ENCODE data around the gene DCXR. TPM values are rescaled to one million over a fixed set of nuclear protein-coding genes. Genes with fewer than 3 reads are reported as not detected.

Gene DCXR
- total and polyA plus RNA-seq, 2 of the 13 experiments (the other 11 are each of a cell fraction or from before 2014, with no cell fraction given): 287 to 311 TPM

- TF ChIP-seq EHMT2 (IDR thresholded peaks at IDR 0.05; ENCODE audit: borderline replicate concordance, low read depth, low read length) (no peak), ZNF614 (CRISPR knock-in tag; IDR thresholded peaks at IDR 0.05; ENCODE audit: borderline replicate concordance) (peak; percentile 19; the same call in 1 of the 2 replicates), ZBTB44 (CRISPR knock-in tag; IDR thresholded peaks at IDR 0.05) (no peak), TRIM24 (CRISPR knock-in tag; IDR thresholded peaks at IDR 0.05) (no peak), ZNF281 (CRISPR knock-in tag; IDR thresholded peaks at IDR 0.05; ENCODE audit: borderline replicate concordance) (peak; percentile 35; the same call in 1 of the 2 replicates), CREM (IDR thresholded peaks at IDR 0.05) (peak; percentile 92), CREM (CRISPR knock-in tag; IDR thresholded peaks at IDR 0.05) (no peak), SP5 (CRISPR knock-in tag; IDR thresholded peaks at IDR 0.05; ENCODE audit: borderline replicate concordance, low read depth) (peak; percentile 91)
- TF ChIP-seq, protein P1, sequence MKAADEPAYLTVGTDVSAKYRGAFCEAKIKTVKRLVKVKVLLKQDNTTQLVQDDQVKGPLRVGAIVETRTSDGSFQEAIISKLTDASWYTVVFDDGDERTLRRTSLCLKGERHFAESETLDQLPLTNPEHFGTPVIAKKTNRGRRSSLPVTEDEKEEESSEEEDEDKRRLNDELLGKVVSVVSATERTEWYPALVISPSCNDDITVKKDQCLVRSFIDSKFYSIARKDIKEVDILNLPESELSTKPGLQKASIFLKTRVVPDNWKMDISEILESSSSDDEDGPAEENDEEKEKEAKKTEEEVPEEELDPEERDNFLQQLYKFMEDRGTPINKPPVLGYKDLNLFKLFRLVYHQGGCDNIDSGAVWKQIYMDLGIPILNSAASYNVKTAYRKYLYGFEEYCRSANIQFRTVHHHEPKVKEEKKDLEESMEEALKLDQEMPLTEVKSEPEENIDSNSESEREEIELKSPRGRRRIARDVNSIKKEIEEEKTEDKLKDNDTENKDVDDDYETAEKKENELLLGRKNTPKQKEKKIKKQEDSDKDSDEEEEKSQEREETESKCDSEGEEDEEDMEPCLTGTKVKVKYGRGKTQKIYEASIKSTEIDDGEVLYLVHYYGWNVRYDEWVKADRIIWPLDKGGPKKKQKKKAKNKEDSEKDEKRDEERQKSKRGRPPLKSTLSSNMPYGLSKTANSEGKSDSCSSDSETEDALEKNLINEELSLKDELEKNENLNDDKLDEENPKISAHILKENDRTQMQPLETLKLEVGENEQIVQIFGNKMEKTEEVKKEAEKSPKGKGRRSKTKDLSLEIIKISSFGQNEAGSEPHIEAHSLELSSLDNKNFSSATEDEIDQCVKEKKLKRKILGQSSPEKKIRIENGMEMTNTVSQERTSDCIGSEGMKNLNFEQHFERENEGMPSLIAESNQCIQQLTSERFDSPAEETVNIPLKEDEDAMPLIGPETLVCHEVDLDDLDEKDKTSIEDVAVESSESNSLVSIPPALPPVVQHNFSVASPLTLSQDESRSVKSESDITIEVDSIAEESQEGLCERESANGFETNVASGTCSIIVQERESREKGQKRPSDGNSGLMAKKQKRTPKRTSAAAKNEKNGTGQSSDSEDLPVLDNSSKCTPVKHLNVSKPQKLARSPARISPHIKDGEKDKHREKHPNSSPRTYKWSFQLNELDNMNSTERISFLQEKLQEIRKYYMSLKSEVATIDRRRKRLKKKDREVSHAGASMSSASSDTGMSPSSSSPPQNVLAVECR (CRISPR knock-in tag; IDR thresholded peaks at IDR 0.05; ENCODE audit: borderline replicate concordance): peak; percentile 17; the same call in 1 of the 2 replicates
- TF ChIP-seq, protein P2, sequence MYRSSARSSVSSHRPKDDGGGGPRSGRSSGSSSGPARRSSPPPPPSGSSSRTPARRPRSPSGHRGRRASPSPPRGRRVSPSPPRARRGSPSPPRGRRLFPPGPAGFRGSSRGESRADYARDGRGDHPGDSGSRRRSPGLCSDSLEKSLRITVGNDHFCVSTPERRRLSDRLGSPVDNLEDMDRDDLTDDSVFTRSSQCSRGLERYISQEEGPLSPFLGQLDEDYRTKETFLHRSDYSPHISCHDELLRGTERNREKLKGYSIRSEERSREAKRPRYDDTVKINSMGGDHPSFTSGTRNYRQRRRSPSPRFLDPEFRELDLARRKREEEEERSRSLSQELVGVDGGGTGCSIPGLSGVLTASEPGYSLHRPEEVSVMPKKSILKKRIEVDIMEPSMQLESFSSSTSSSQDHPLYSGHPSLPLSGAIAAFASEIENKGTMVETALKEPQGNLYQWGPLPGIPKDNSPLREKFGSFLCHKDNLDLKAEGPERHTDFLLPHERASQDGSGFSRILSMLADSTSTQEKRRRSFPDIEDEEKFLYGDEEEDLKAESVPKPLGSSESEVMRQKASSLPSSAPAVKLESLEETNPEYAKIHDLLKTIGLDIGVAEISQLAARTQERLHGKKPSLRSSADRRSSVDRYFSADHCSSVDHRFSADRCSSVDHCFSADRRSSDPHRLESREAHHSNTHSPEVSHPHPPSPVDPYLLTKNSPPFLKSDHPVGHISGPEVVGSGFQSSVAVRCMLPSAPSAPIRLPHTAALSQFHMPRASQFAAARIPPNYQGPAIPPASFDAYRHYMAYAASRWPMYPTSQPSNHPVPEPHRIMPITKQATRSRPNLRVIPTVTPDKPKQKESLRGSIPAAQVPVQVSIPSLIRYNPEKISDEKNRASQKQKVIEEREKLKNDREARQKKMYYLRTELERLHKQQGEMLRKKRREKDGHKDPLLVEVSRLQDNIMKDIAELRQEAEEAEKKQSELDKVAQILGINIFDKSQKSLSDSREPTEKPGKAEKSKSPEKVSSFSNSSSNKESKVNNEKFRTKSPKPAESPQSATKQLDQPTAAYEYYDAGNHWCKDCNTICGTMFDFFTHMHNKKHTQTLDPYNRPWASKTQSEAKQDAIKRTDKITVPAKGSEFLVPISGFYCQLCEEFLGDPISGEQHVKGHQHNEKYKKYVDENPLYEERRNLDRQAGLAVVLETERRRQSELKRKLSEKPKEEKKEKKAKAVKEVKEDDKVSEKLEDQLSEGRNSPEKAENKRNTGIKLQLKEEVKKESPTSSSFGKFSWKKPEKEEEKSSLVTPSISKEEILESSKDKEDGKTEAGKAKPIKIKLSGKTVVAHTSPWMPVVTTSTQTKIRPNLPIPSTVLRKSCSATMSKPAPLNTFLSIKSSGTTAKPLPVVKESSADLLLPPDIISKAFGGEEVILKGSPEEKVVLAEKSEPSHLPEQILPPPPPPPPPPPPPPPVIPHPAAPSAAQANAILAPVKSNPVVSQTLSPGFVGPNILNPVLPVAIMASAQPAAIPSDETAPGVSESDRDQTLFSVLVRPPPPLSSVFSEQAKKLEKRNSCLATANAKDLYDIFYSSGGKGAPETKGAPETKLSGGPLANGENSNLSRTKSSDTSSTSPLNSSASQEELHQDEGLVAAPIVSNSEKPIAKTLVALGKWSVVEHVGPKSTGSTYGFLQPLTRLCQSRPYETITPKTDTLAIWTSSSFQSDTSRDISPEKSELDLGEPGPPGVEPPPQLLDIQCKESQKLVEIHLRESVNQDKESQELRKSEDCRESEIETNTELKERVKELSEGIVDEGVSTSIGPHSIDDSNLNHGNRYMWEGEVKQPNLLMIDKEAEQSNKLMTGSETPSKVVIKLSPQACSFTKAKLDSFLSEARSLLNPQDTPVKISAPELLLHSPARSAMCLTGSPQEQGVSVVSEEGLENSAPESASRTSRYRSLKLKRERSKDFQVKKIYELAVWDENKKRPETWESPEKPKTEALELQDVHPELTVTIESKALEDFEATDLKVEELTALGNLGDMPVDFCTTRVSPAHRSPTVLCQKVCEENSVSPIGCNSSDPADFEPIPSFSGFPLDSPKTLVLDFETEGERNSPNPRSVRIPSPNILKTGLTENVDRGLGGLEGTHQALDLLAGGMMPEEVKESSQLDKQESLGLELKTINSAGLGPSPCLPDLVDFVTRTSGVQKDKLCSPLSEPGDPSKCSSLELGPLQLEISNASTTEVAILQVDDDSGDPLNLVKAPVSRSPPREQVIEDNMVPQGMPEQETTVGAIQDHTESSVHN (CRISPR knock-in tag; IDR thresholded peaks at IDR 0.05): no peak
These were observed 42.7 kb downstream of the DCXR start (continued) for GRCh38 chr17:81994593-81995462.
